SK-N-SH (cell line): Measurements from ENCODE around the gene NELFA. TPM values are rescaled to one million over a fixed set of nuclear protein-coding genes. Genes with fewer than 3 reads are reported as not detected.

Source experiments
- CTCF ChIA-PET: fragments of 300-600, 350-600 bp; formaldehyde crosslinking; extraction: SDS; loops from one replicate; lab custom pipeline; 2021; lab: Yijun Ruan, JAX
- POLR2A ChIA-PET: fragments of 350-600 bp; sonication (Branson Sonifier 250); formaldehyde crosslinking; extraction: SDS; loops from one replicate; lab custom pipeline; 2020; ENCODE audit warnings: antibody characterized with exemption, inconsistent platforms; lab: Yijun Ruan, JAX
- DNase-seq: peaks from one replicate; pipeline ENCODE4 v3.0.0; 2012
- H2AFZ ChIP-seq: fragments of 200-600 bp; sonication (generic); 2 replicates; pipeline ENCODE4 v1.8.1; 2016; ENCODE audit warnings: antibody characterized with exemption, mild to moderate bottlenecking, low read depth
- H3F3A ChIP-seq: fragments of 200-600 bp; sonication (generic); replicated peaks from 2 replicates; pipeline ENCODE3; 2016; ENCODE audit warnings: antibody characterized with exemption, mild to moderate bottlenecking; ENCODE audit not compliant: insufficient read depth
- H3K27ac ChIP-seq, 2 experiments: fragments of 200-500 bp in 1 of 2; fragments of 200-600 bp in 1 of 2; sonication (Bioruptor generic) in 1 of 2; sonication (generic), shearing (Covaris generic) in 1 of 2; 2 replicates each; pipeline versions ENCODE4 v1.5.1 to v1.6.1; 2014 to 2016; ENCODE audit warnings: low read depth in 2 of 2, inconsistent platforms in 1 of 2, low read length in 1 of 2, mild to moderate bottlenecking in 1 of 2, mixed read lengths in 1 of 2
- H3K27me3 ChIP-seq: fragments of 200-600 bp; sonication (generic), shearing (Covaris generic); 2 replicates; pipeline ENCODE4 v1.6.1; 2016; ENCODE audit warnings: mixed run types; ENCODE audit not compliant: insufficient read depth
- H3K36me3 ChIP-seq, 2 experiments: fragments of 200-500 bp in 1 of 2; fragments of 200-600 bp in 1 of 2; sonication (Bioruptor generic) in 1 of 2; sonication (generic) in 1 of 2; replicated peaks in 1 of 2; 2 replicates each; pipeline versions ENCODE3 to v1.5.1; 2014 to 2016; ENCODE audit warnings: low read length in 1 of 2, mild to moderate bottlenecking in 1 of 2; ENCODE audit not compliant: insufficient read depth in 2 of 2, control insufficient read depth in 1 of 2
- H3K4me1 ChIP-seq, 2 experiments: fragments of 200-500 bp in 1 of 2; fragments of 200-600 bp in 1 of 2; sonication (Bioruptor generic) in 1 of 2; sonication (generic), shearing (Covaris generic) in 1 of 2; 2 replicates each; pipeline versions ENCODE4 v1.5.1 to v1.6.1; 2014 to 2016; ENCODE audit warnings: low read depth in 1 of 2, low read length in 1 of 2, mixed run types in 1 of 2; ENCODE audit not compliant: insufficient read depth in 2 of 2, control insufficient read depth in 1 of 2
- H3K4me2 ChIP-seq: fragments of 200-600 bp; sonication (generic), shearing (Covaris generic); 2 replicates; pipeline ENCODE4 v1.6.1; 2017; ENCODE audit warnings: mixed run types
- H3K4me3 ChIP-seq, 2 experiments: fragments of 200-500 bp in 1 of 2; fragments of 200-600 bp in 1 of 2; sonication (Bioruptor generic) in 1 of 2; sonication (generic), shearing (Covaris generic) in 1 of 2; 2 replicates each; pipeline versions ENCODE4 v1.5.1 to v1.8.1; 2014 to 2016; ENCODE audit warnings: low read depth in 2 of 2, inconsistent platforms in 1 of 2, low read length in 1 of 2, mild to moderate bottlenecking in 1 of 2, mixed read lengths in 1 of 2, moderate library complexity in 1 of 2
- H3K79me2 ChIP-seq: fragments of 200-600 bp; sonication (generic); 2 replicates; pipeline ENCODE4 v1.8.1; 2017; ENCODE audit warnings: mild to moderate bottlenecking; ENCODE audit not compliant: insufficient read depth
- H3K9ac ChIP-seq: fragments of 200-600 bp; sonication (generic); 2 replicates; pipeline ENCODE4 v1.6.1; 2017; ENCODE audit warnings: mixed run types
- H3K9me2 ChIP-seq: fragments of 200-600 bp; sonication (generic); 2 replicates; pipeline ENCODE4 v1.6.1; 2017; ENCODE audit warnings: mixed run types
- H3K9me3 ChIP-seq: fragments of 200-600 bp; sonication (generic); 2 replicates; pipeline ENCODE4 v1.6.1; 2017; ENCODE audit warnings: mixed run types, mild to moderate bottlenecking, moderate library complexity
- H4K20me1 ChIP-seq: fragments of 200-600 bp; sonication (generic); 2 replicates; pipeline ENCODE4 v1.6.1; 2017; ENCODE audit warnings: mild to moderate bottlenecking, mixed run types; ENCODE audit not compliant: insufficient read depth
- CHD2 ChIP-seq: fragments of 150-350 bp; IDR thresholded peaks from 2 replicates; pipeline ENCODE4 v1.6.1; 2018; ENCODE audit warnings: low read length; ENCODE audit not compliant: partially characterized antibody
- ELF1 ChIP-seq: IDR thresholded peaks from 2 replicates; pipeline ENCODE4 v1.4.0; 2012
- EP300 ChIP-seq, 2 experiments: IDR thresholded peaks; 2 replicates each; pipeline versions ENCODE4 v1.4.0 to v1.6.1; 2012; ENCODE audit warnings: borderline replicate concordance in 1 of 2, low read depth in 1 of 2, low read length in 1 of 2
- FOXJ3 ChIP-seq: sonication (generic); formaldehyde crosslinking; IDR thresholded peaks from 2 replicates; pipeline ENCODE4 v1.5.1; 2020; ENCODE audit warnings: mild to moderate bottlenecking, missing genetic modification reagents
- IRF3 ChIP-seq: fragments of 150-350 bp; IDR thresholded peaks from 2 replicates; pipeline ENCODE4 v1.6.1; 2016; ENCODE audit warnings: mild to moderate bottlenecking, low read depth, low read length
- JUND ChIP-seq: IDR thresholded peaks from 2 replicates; pipeline ENCODE4 v1.4.0; 2012
- MAX ChIP-seq: IDR thresholded peaks from 2 replicates; pipeline ENCODE4 v1.4.0; 2012; ENCODE audit warnings: low read depth
- MXI1 ChIP-seq: IDR thresholded peaks from 2 replicates; pipeline ENCODE4 v1.6.1; 2012; ENCODE audit warnings: mild to moderate bottlenecking, low read depth, low read length, improper control_type of control experiment
- NFIC ChIP-seq: IDR thresholded peaks from 2 replicates; pipeline ENCODE4 v1.4.0; 2012; ENCODE audit warnings: borderline replicate concordance
- NRF1 ChIP-seq: IDR thresholded peaks from 2 replicates; pipeline ENCODE4 v1.6.1; 2012; ENCODE audit warnings: low read depth, mild to moderate bottlenecking, low read length
- POLR2AphosphoS5 ChIP-seq: IDR thresholded peaks from 2 replicates; pipeline ENCODE4 v1.6.1; 2012; ENCODE audit warnings: low read depth, low read length
- RCOR1 ChIP-seq: fragments of 150-350 bp; IDR thresholded peaks from 2 replicates; pipeline ENCODE4 v1.6.1; 2017; ENCODE audit warnings: antibody characterized with exemption, low read length
- REST ChIP-seq: IDR thresholded peaks from 2 replicates; pipeline ENCODE4 v1.6.1; 2012; ENCODE audit warnings: mild to moderate bottlenecking, low read depth, low read length, moderate library complexity
- RFX5 ChIP-seq: IDR thresholded peaks from 2 replicates; pipeline ENCODE4 v1.6.1; 2012; ENCODE audit warnings: mild to moderate bottlenecking, improper control_type of control experiment, low read length
- RXRA ChIP-seq: IDR thresholded peaks from 2 replicates; pipeline ENCODE4 v1.4.0; 2012; ENCODE audit warnings: low read depth, mild to moderate bottlenecking, borderline replicate concordance
- SIN3A ChIP-seq: IDR thresholded peaks from 2 replicates; pipeline ENCODE4 v1.6.1; 2012; ENCODE audit warnings: low read depth, mild to moderate bottlenecking, low read length, moderate library complexity, borderline replicate concordance
- SMC3 ChIP-seq: IDR thresholded peaks from 2 replicates; pipeline ENCODE4 v1.6.1; 2012; ENCODE audit warnings: low read depth, low read length, improper control_type of control experiment
- TAF1 ChIP-seq: IDR thresholded peaks from 2 replicates; pipeline ENCODE4 v1.6.1; 2012; ENCODE audit warnings: low read depth, mild to moderate bottlenecking, low read length, moderate library complexity, borderline replicate concordance
- TCF12 ChIP-seq: IDR thresholded peaks from 2 replicates; pipeline ENCODE4 v1.4.0; 2012
- USF1 ChIP-seq: IDR thresholded peaks from 2 replicates; pipeline ENCODE4 v1.4.0; 2012; ENCODE audit warnings: low read depth, borderline replicate concordance
- USF2 ChIP-seq: fragments of 150-350 bp; IDR thresholded peaks from 2 replicates; pipeline ENCODE4 v1.6.1; 2017; ENCODE audit warnings: antibody characterized with exemption, low read length, low read depth, borderline replicate concordance
- YY1 ChIP-seq: IDR thresholded peaks from 2 replicates; pipeline ENCODE4 v1.4.0; 2012; ENCODE audit warnings: low read depth, mild to moderate bottlenecking
- ZBTB33 ChIP-seq: IDR thresholded peaks from 2 replicates; pipeline ENCODE4 v1.4.0; 2012; ENCODE audit warnings: low read depth, borderline replicate concordance
- WGBS: methylation state at CpG from one replicate; pipeline ENCODE4 v1.1.6; 2017; ENCODE audit warnings: low lambda C conversion rate; 5-methylcytosine and 5-hydroxymethylcytosine counted together
- polyA plus RNA-seq, 3 experiments: library from polyadenylated mRNA; depleted of rRNA; stranded (reverse); fragments of >200 nt; gene quantifications; 2 replicates each; pipeline ENCODE4 v1.2.3, GENCODE V29; 2012

The NELFA gene
- polyA plus RNA-seq (2012; rRNA removed) = 17.3 and 26.8 TPM in 2 replicates
- 12.3 and 17.5 TPM in 2 replicates for polyA plus RNA-seq (2012; cell fraction: cytosol; rRNA removed)
- 46.8 and 63.7 TPM in 2 replicates for polyA plus RNA-seq (2012; cell fraction: nucleus; rRNA removed)

GRCh38 chr4:2008921-2009650, at the start of gene NELFA:
Gene NELFA, minus strand, starts transcription at chr4:2008974. Its CDS starts 15 bp downstream, at chr4:2008959.
- Histone ChIP-seq H3K9me2 (no peaks in the 10 kb centered on the region), H3K4me2 (peak within 1 kb of the TSS; percentile 95), H2AFZ (peak within 1 kb of the TSS; percentile 93), H3F3A (peaks cover 19% of the 10 kb centered on the region), H3K4me3 (peak within 1 kb of the TSS; percentile 75 to 89), H3K27me3 (no peaks in the 10 kb centered on the region), H3K27ac (peak within 1 kb of the TSS; percentile 90 to 94), H4K20me1 (peaks cover 30% of the 10 kb centered on the region), H3K36me3 (peaks cover 0 to 4% of the 10 kb centered on the region in 2 experiments), H3K79me2 (peaks cover 47% of the 10 kb centered on the region), H3K9me3 (no peaks in the 10 kb centered on the region), H3K4me1 (peaks cover 5 to 7% of the 10 kb centered on the region in 2 experiments; a peak in 1 of 4 replicates), H3K9ac (peak within 1 kb of the TSS; percentile 95)
- ChIA-PET CTCF (interaction anchor here (0.6 to 2.9 kb wide), 13 partner anchors 9 to 269 kb away, joined by 3 to 12 read pairs (median 3); a partner anchor contains a TSS), POLR2A (interaction anchor here (0.6 to 1.7 kb wide), 5 partner anchors 25 to 51 kb away, joined by 3 to 6 read pairs (median 3); partner anchors contain the start of gene NAT8L)
- WGBS = no CpG with 5 or more reads among the region's 95 CpGs
- peak; percentile 88 for TF ChIP-seq MAX
- no peak for TF ChIP-seq FOXJ3
- no peak for TF ChIP-seq IRF3
- no peak for TF ChIP-seq CHD2
- peak; percentile 36; the same call in 1 of the 2 replicates for TF ChIP-seq NRF1
- peak; percentile 69 for TF ChIP-seq MXI1
- TF ChIP-seq TAF1 = peak; percentile 100
- peak; percentile 76 for TF ChIP-seq POLR2AphosphoS5
- TF ChIP-seq EP300 (IDR thresholded peaks at IDR 0.05; ENCODE audit: borderline replicate concordance in 1 of 2, low read depth in 1 of 2, low read length in 1 of 2) = no peak
- peak; percentile 73 for TF ChIP-seq REST
- no peak; the same call in 1 of the 2 replicates for TF ChIP-seq SMC3
- no peak for TF ChIP-seq NFIC
- no peak for TF ChIP-seq USF1
- TF ChIP-seq ZBTB33 = peak; percentile 45; the same call in 1 of the 2 replicates
- TF ChIP-seq JUND = no peak; the same call in 1 of the 2 replicates
- peak; percentile 35; the same call in 1 of the 2 replicates for TF ChIP-seq TCF12
- no peak for TF ChIP-seq SIN3A
- TF ChIP-seq RXRA = no peak
- peak; percentile 56; the same call in 1 of the 2 replicates for TF ChIP-seq ELF1
- TF ChIP-seq YY1 = peak; percentile 100
- TF ChIP-seq RFX5 = no peak
- no peak for TF ChIP-seq RCOR1
- TF ChIP-seq USF2 = no peak
- DNase-seq = peak; percentile 96
